GM23338 (cell line): ENCODE data around the gene KIAA1755.

Source experiments
- CREB1 ChIP-seq: fragments of 250-450 bp; sonication (Bioruptor Pico); IDR thresholded peaks from 2 replicates; pipeline ENCODE4 v1.5.0; 2020; ENCODE audit warnings: low read depth, mild to moderate bottlenecking, moderate library complexity
- CTCF ChIP-seq, 2 experiments: fragments of 200-600 bp in 1 of 2; sonication (generic) in 1 of 2; conservative IDR thresholded peaks; 2 replicates each; pipeline versions ENCODE4 v1.5.1 to v1.6.1; 2016 to 2017; ENCODE audit warnings: antibody characterized with exemption in 2 of 2, low read depth in 2 of 2, mild to moderate bottlenecking in 2 of 2, moderate library complexity in 1 of 2
- EZH2 ChIP-seq: fragments of 200-600 bp; sonication (generic); IDR thresholded peaks from one replicate; pipeline ENCODE4 v1.8.0; 2017; ENCODE audit warnings: antibody characterized with exemption, mild to moderate bottlenecking, low read depth; ENCODE audit not compliant: unreplicated experiment
- EZH2phosphoT487 ChIP-seq: fragments of 200-600 bp; sonication (generic); IDR thresholded peaks from one replicate; pipeline ENCODE4 v1.8.1; 2018; ENCODE audit warnings: antibody characterized with exemption; ENCODE audit not compliant: unreplicated experiment
- JUNB ChIP-seq: IDR thresholded peaks from one replicate; pipeline ENCODE4 v1.6.1; 2016; ENCODE audit warnings: antibody characterized with exemption; ENCODE audit not compliant: unreplicated experiment
- NANOG ChIP-seq: IDR thresholded peaks from 2 replicates; pipeline ENCODE4 v1.6.1; 2016; ENCODE audit warnings: antibody characterized with exemption, borderline replicate concordance
- POLR2AphosphoS5 ChIP-seq: IDR thresholded peaks from 2 replicates; pipeline ENCODE4 v1.6.1; 2016; ENCODE audit warnings: antibody characterized with exemption, low read depth
- REST ChIP-seq: IDR thresholded peaks from one replicate; pipeline ENCODE4 v1.6.1; 2018; ENCODE audit warnings: antibody characterized with exemption; ENCODE audit not compliant: unreplicated experiment
- STAT1 ChIP-seq: IDR thresholded peaks from one replicate; pipeline ENCODE4 v1.6.1; 2016; ENCODE audit warnings: antibody characterized with exemption; ENCODE audit not compliant: unreplicated experiment
- ZNF114 ChIP-seq: fragments of 250-450 bp; sonication (Bioruptor Pico); IDR thresholded peaks from 2 replicates; pipeline ENCODE4 v1.5.0; 2020; ENCODE audit warnings: mild to moderate bottlenecking, moderate library complexity
- ZNF331 ChIP-seq: fragments of 250-450 bp; sonication (Bioruptor Pico); IDR thresholded peaks from 2 replicates; pipeline ENCODE4 v1.5.0; 2020; ENCODE audit warnings: low read depth, mild to moderate bottlenecking, moderate library complexity
- TF ChIP-seq, protein P1 (sequence below): fragments of 250-450 bp; sonication (Bioruptor Pico); IDR thresholded peaks from 2 replicates; pipeline ENCODE4 v1.5.0; 2020; ENCODE audit warnings: mild to moderate bottlenecking, moderate library complexity

DNA sequence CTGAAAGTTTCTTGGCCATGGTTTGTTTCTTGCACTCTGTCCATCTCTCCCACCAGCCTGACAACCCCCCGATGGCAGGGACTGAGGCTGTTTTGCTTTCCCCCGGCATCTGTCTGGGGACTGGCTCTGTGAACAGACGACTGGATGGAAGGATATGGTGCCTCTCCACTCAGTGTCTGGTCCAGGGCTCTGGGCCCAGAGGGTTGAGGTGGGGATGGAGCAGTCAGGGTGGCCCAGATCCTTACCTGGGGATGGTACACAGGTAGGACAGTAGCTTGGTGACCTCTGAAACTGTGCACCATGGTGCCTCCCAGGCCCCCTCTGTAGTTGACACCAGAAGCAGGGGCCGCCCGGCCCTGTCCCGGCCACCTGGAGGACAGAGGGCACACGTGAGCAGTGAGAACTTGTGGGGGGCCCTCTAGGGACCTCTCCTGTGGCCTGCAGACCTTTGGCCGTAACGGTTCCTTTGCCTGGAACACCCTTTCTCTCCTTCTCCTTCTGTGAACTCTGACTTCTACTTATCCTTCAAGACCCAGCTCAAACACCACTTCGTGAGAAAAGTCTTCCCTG is 29.5 kb downstream of the KIAA1755 start:
- TF ChIP-seq POLR2AphosphoS5 (no peak), CTCF (conservative IDR thresholded peaks at IDR 0.05; ENCODE audit: low read depth in 2 of 2) (no peak), REST (no peak), CREB1 (no peak), EZH2 (no peak), EZH2phosphoT487 (no peak), ZNF114 (CRISPR knock-in tag) (no peak), JUNB (no peak), NANOG (no peak), STAT1 (no peak), ZNF331 (CRISPR knock-in tag) (no peak)
- TF ChIP-seq, protein P1, sequence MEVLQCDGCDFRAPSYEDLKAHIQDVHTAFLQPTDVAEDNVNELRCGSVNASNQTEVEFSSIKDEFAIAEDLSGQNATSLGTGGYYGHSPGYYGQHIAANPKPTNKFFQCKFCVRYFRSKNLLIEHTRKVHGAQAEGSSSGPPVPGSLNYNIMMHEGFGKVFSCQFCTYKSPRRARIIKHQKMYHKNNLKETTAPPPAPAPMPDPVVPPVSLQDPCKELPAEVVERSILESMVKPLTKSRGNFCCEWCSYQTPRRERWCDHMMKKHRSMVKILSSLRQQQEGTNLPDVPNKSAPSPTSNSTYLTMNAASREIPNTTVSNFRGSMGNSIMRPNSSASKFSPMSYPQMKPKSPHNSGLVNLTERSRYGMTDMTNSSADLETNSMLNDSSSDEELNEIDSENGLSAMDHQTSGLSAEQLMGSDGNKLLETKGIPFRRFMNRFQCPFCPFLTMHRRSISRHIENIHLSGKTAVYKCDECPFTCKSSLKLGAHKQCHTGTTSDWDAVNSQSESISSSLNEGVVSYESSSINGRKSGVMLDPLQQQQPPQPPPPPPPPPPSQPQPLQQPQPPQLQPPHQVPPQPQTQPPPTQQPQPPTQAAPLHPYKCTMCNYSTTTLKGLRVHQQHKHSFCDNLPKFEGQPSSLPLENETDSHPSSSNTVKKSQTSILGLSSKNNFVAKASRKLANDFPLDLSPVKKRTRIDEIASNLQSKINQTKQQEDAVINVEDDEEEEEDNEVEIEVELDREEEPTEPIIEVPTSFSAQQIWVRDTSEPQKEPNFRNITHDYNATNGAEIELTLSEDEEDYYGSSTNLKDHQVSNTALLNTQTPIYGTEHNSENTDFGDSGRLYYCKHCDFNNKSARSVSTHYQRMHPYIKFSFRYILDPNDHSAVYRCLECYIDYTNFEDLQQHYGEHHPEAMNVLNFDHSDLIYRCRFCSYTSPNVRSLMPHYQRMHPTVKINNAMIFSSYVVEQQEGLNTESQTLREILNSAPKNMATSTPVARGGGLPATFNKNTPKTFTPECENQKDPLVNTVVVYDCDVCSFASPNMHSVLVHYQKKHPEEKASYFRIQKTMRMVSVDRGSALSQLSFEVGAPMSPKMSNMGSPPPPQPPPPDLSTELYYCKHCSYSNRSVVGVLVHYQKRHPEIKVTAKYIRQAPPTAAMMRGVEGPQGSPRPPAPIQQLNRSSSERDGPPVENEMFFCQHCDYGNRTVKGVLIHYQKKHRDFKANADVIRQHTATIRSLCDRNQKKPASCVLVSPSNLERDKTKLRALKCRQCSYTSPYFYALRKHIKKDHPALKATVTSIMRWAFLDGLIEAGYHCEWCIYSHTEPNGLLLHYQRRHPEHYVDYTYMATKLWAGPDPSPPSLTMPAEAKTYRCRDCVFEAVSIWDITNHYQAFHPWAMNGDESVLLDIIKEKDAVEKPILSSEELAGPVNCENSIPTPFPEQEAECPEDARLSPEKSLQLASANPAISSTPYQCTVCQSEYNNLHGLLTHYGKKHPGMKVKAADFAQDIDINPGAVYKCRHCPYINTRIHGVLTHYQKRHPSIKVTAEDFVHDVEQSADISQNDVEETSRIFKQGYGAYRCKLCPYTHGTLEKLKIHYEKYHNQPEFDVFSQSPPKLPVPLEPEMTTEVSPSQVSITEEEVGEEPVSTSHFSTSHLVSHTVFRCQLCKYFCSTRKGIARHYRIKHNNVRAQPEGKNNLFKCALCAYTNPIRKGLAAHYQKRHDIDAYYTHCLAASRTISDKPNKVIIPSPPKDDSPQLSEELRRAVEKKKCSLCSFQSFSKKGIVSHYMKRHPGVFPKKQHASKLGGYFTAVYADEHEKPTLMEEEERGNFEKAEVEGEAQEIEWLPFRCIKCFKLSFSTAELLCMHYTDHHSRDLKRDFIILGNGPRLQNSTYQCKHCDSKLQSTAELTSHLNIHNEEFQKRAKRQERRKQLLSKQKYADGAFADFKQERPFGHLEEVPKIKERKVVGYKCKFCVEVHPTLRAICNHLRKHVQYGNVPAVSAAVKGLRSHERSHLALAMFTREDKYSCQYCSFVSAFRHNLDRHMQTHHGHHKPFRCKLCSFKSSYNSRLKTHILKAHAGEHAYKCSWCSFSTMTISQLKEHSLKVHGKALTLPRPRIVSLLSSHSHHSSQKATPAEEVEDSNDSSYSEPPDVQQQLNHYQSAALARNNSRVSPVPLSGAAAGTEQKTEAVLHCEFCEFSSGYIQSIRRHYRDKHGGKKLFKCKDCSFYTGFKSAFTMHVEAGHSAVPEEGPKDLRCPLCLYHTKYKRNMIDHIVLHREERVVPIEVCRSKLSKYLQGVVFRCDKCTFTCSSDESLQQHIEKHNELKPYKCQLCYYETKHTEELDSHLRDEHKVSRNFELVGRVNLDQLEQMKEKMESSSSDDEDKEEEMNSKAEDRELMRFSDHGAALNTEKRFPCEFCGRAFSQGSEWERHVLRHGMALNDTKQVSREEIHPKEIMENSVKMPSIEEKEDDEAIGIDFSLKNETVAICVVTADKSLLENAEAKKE (CRISPR knock-in tag) = no peak
